HFFc6 (cell line): Measurements from ENCODE around the gene NUTM1. TPM values are rescaled to one million over a fixed set of nuclear protein-coding genes. Genes with fewer than 3 reads are reported as not detected.
"Not testable (repeated sequence)": the region's sequence is repeated elsewhere in the genome, so short reads cannot be mapped to it uniquely, and the experiment has no call there.

Source experiments
- DNase-seq: peaks from one replicate; pipeline ENCODE4 v3.0.0-alpha.2; 2018
- H3K27ac Mint-ChIP-seq: 2 replicates; pipeline ENCODE4 v1.8.0; 2020; ENCODE audit warnings: mild to moderate bottlenecking, mixed read lengths
- H3K27me3 Mint-ChIP-seq: 2 replicates; pipeline ENCODE4 v1.8.0; 2021; ENCODE audit warnings: mild to moderate bottlenecking, moderate library complexity, mixed read lengths; ENCODE audit not compliant: insufficient read depth
- H3K36me3 Mint-ChIP-seq: 2 replicates; pipeline ENCODE4 v1.8.0; 2021; ENCODE audit warnings: low read depth, mixed read lengths
- H3K4me1 Mint-ChIP-seq: 2 replicates; pipeline ENCODE4 v1.8.0; 2020; ENCODE audit warnings: low read depth, mixed read lengths
- H3K4me3 Mint-ChIP-seq: 2 replicates; pipeline ENCODE4 v1.8.0; 2020; ENCODE audit warnings: mild to moderate bottlenecking, moderate library complexity, mixed read lengths
- H3K9me3 Mint-ChIP-seq: 2 replicates; pipeline ENCODE4 v1.8.0; 2020; ENCODE audit warnings: mild to moderate bottlenecking, mixed read lengths
- total RNA-seq, 6 experiments: library from RNA; stranded (reverse); fragmentation: NEBNext Ultra II Directional; extraction: Animal tissue kit (Norgen Biotek cat#: 25700); gene quantifications; 2 replicates in 1 of 6; 3 replicates in 5 of 6; pipeline ENCODE4 v1.2.3, GENCODE V29; 2021
- TF ChIP-seq, protein P1 (sequence below): fragments of 200-600 bp; sonication (generic); IDR thresholded peaks from 2 replicates; pipeline ENCODE4 v1.5.0; 2021; ENCODE audit warnings: antibody characterized with exemption, mild to moderate bottlenecking

Gene NUTM1
- total RNA-seq, 6 experiments from 2014 or later: not detected

DNA sequence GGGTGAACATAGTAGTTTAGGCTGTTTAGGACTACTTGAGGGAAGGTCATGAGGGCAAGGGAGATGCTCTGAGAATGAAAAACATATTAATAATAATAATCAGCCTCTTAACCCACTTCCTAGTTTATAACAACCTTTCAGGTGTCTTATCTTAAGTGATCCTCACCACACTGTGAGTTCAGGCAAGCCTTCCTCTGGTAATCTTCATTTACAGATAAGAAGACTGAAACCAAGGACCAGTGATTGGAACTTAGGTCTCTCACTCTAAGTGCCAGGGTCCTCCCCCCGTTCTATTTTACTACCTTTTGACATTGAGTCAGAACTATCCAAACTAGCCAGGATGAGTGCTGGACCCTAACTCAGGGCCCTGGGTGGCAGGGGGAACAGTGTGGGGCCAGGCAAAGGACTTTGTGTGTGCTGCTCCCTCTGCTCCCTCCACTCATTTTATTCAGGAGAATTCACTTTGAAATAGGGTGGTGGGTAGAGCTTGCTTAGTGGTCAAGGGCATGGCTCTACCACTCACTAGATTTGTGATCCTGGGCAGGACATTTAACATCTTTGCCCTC lies 5.7 kb downstream of the NUTM1 start:
- Mint-ChIP-seq H3K4me3 (no peak overlapping the region), H3K4me1 (no peaks in the 10 kb centered on the region)

DNA sequence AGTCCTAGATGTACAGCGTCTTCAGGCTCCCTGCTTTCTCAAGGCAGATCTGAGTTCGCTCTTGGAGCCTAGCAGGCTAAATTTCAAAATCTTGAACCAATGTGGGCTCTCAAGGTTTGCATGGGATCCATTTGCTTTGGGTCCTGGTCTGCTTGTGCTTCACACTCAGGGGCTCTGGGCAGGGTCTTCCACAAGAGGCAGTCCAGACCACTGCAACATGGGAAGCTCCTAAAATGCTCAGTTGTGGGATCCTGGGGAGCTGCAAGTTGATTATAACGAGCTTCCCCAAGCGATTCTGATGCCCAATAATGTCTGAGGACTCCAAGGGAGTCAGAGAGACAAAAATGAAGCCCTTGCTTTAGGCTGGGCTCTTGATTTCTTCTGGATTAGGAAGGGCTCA lies 6.7 kb downstream of the NUTM1 start:
- no peaks in the 10 kb centered on the region for H3K4me1 Mint-ChIP-seq
- TF ChIP-seq, protein P1, sequence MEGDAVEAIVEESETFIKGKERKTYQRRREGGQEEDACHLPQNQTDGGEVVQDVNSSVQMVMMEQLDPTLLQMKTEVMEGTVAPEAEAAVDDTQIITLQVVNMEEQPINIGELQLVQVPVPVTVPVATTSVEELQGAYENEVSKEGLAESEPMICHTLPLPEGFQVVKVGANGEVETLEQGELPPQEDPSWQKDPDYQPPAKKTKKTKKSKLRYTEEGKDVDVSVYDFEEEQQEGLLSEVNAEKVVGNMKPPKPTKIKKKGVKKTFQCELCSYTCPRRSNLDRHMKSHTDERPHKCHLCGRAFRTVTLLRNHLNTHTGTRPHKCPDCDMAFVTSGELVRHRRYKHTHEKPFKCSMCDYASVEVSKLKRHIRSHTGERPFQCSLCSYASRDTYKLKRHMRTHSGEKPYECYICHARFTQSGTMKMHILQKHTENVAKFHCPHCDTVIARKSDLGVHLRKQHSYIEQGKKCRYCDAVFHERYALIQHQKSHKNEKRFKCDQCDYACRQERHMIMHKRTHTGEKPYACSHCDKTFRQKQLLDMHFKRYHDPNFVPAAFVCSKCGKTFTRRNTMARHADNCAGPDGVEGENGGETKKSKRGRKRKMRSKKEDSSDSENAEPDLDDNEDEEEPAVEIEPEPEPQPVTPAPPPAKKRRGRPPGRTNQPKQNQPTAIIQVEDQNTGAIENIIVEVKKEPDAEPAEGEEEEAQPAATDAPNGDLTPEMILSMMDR: no peak
- H3K4me3 Mint-ChIP-seq: no peak overlapping the region
- peaks cover 4% of the 10 kb centered on the region; the same call in 1 of the 2 replicates for H3K36me3 Mint-ChIP-seq
- no peak for DNase-seq
- H3K27ac Mint-ChIP-seq: no peak overlapping the region
- H3K27me3 Mint-ChIP-seq: peaks cover 10% of the 10 kb centered on the region
- no peaks in the 10 kb centered on the region for H3K9me3 Mint-ChIP-seq

More for the DNA sequence above, 5.7 kb downstream of the NUTM1 start:
- Mint-ChIP-seq H3K36me3 (no peaks in the 10 kb centered on the region), H3K27ac (no peak overlapping the region), H3K27me3 (peaks cover 10% of the 10 kb centered on the region), H3K9me3 (no peaks in the 10 kb centered on the region)
- TF ChIP-seq, protein P1: no peak
- no peak for DNase-seq

DNA sequence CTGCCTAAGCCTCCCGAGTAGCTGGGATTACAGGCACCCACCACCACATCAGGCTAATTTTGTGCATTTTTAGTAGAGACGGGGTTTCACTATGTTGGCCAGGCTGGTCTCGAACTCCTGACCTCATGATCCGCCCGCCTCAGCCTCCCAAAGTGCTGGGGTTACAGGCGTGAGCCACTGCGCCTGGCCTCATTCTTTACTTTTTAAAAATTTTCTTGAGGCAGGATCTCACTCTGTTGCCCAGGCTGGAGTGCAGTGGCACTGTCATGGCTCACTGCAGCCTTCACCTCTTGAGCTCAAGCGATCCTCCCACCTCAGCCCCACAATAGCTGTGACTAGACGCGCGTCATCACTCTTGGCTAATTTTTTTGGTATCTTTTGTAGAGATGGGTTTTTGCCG lies 9.9 kb downstream of the NUTM1 start:
- H3K4me3 Mint-ChIP-seq, H3K27ac Mint-ChIP-seq, H3K9me3 Mint-ChIP-seq, H3K36me3 Mint-ChIP-seq, H3K27me3 Mint-ChIP-seq, H3K4me1 Mint-ChIP-seq, DNase-seq: not testable (repeated sequence)

DNA sequence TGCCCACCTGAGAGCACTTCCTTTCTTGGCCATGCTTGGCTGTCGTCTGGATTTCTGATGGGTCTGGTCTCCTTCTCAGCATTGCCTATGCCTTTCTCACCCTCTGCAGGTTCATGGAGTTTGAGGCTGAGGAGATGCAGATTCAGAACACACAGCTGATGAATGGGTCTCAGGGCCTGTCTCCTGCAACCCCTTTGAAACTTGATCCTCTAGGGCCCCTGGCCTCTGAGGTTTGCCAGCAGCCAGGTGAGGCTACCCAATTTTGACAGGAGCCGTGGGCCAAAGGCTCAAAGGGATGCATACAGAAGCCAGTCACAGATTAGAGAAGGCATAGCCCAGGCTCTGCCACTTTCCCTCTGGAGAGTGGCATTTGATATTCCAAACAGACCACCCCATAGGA lies 10.5 kb downstream of the NUTM1 start:
- no peak overlapping the region for H3K4me3 Mint-ChIP-seq
- DNase-seq: no peak
- TF ChIP-seq, protein P1: no peak
- H3K27me3 Mint-ChIP-seq: peaks cover 2% of the 10 kb centered on the region
- H3K36me3 Mint-ChIP-seq: peaks cover 10% of the 10 kb centered on the region
- H3K27ac Mint-ChIP-seq: no peak overlapping the region
- no peaks in the 10 kb centered on the region for H3K9me3 Mint-ChIP-seq
- H3K4me1 Mint-ChIP-seq: no peaks in the 10 kb centered on the region

DNA sequence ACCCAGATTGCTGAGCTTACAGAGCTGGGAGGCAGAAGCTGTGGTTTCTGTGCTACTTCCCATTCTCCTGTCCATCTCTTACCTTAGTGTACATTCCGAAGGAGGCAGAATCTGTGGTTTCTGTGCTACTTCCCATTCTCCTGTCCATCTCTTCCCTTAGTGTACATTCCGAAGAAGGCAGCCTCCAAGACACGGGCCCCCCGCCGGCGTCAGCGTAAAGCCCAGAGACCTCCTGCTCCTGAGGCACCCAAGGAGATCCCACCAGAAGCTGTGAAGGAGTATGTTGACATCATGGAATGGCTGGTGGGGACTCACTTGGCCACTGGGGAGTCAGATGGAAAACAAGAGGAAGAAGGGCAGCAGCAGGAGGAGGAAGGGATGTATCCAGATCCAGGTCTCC lies 11.2 kb downstream of the NUTM1 start:
- Mint-ChIP-seq H3K27ac (no peak overlapping the region), H3K4me1 (no peaks in the 10 kb centered on the region), H3K36me3 (peaks cover 10% of the 10 kb centered on the region), H3K27me3 (peaks cover 2% of the 10 kb centered on the region; the same call in 1 of the 2 replicates), H3K9me3 (no peaks in the 10 kb centered on the region), H3K4me3 (no peak overlapping the region)
- DNase-seq: no peak
- TF ChIP-seq, protein P1: no peak

DNA sequence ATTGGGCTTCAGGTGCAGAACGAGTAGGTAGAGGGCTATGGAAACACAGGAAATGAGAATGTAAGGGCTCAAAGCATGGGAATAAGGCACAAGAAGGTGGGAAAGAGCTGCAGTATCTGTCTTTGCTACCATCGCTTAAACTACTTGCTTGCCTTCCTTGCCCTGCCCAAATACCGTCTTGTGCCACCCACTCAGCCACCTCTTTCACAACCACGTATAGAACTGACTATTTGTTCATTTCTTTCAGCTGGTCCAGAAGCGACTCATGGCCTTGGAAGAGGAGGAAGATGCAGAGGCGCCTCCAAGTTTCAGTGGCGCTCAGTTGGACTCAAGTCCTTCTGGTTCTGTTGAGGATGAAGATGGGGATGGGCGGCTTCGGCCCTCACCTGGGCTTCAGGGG lies 12.1 kb downstream of the NUTM1 start:
- no peak overlapping the region for H3K4me3 Mint-ChIP-seq
- H3K4me1 Mint-ChIP-seq: peaks cover 4% of the 10 kb centered on the region; the same call in 1 of the 2 replicates
- H3K27me3 Mint-ChIP-seq: no peaks in the 10 kb centered on the region
- peaks cover 10% of the 10 kb centered on the region for H3K36me3 Mint-ChIP-seq
- H3K9me3 Mint-ChIP-seq: no peaks in the 10 kb centered on the region
- H3K27ac Mint-ChIP-seq: no peak overlapping the region
- DNase-seq: no peak
- TF ChIP-seq, protein P1: no peak
